Measurements from ENCODE around the gene RNF207. TPM values are rescaled to one million over a fixed set of nuclear protein-coding genes. Genes with fewer than 3 reads are reported as not detected.
A peak's percentile ranks its signal among the peaks of the same experiment; 100 is the strongest.

The RNF207 gene, protein sequence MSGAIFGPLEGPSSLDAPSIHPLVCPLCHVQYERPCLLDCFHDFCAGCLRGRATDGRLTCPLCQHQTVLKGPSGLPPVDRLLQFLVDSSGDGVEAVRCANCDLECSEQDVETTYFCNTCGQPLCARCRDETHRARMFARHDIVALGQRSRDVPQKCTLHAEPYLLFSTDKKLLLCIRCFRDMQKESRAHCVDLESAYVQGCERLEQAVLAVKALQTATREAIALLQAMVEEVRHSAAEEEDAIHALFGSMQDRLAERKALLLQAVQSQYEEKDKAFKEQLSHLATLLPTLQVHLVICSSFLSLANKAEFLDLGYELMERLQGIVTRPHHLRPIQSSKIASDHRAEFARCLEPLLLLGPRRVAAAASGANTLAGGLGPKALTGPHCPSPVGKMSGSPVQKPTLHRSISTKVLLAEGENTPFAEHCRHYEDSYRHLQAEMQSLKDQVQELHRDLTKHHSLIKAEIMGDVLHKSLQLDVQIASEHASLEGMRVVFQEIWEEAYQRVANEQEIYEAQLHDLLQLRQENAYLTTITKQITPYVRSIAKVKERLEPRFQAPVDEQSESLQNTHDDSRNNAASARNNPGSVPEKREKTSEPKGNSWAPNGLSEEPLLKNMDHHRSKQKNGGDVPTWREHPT
- 10 to 100 TPM; 33.7 to 97.4 (median 63.7) TPM for total RNA-seq
- 55.2 TPM for polyA plus RNA-seq
- long read RNA-seq, donor 1, transcript RNF207-205 (3 exons, 551 nt) = minor isoform, 7 of 67 reads
- long read RNA-seq, donor 1, transcript RNF207-201 (18 exons, 3,924 nt) = major isoform, 17 of 67 reads
- long read RNA-seq, donor 1, partial matches to known transcripts = 16 of 67 reads
- long read RNA-seq, donor 1, other reads (novel, unspliced or antisense) = 26 of 67 reads
- long read RNA-seq, donor 2, transcript RNF207-201 (18 exons, 3,924 nt) = major isoform, 20 of 46 reads
- long read RNA-seq, donor 2, partial matches to known transcripts = 6 of 46 reads
- long read RNA-seq, donor 2, other reads (novel, unspliced or antisense) = 18 of 46 reads
- long read RNA-seq, donor 3, transcript RNF207-201 (18 exons, 3,924 nt) = major isoform, 34 of 126 reads
- long read RNA-seq, donor 3, transcript RNF207-205 (3 exons, 551 nt) = minor isoform, 6 of 126 reads
- long read RNA-seq, donor 3, partial matches to known transcripts = 26 of 126 reads
- long read RNA-seq, donor 3, other reads (novel, unspliced or antisense) = 60 of 126 reads
- long read RNA-seq, donor 4, transcript RNF207-201 (18 exons, 3,924 nt) = major isoform, 17 of 60 reads
- long read RNA-seq, donor 4, partial matches to known transcripts = 15 of 60 reads
- long read RNA-seq, donor 4, other reads (novel, unspliced or antisense) = 28 of 60 reads

DNA sequence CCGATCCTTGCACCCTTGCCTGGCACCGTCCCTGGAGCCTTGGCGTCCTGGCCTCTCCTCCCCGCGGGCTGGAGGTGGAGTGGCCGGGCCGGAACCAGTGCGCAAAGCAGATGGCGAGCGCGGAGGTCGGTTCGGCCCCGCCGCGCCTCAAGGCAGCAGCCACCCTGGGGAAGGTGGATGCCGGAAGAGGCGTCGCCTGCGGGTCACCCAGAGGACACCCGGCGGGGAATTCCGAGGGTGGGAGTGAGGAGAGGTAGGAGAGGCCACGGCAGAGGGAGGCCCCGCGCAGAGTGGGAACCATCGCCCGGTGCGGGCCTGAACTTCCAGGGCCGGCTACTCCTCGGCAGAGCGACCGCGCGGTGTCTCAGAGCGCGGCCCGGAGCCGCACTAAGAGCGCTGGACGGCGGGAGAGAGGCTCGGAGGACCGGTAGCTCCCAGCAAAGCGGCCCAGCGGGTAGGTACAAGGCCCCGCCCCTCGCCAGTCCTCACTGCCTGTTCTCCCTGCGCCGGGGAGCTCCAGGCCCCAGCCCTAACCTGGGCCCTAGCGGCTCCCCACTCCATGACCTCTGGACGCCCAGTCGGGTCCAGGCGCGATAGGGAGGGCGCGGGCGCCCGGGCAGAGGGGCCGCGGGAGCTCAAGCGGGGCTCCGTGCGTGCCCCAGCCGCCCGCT is at the start of gene RNF207:
RNF207 (plus strand) TSS at position 271 of the 671 bp plus-strand sequence. CDS start 417 bp downstream, outside the sequence.
- 1% methylated on average over 66 of the region's 66 CpGs for WGBS
- ATAC-seq (peak; percentile 71 to 79), DNase-seq (peak; percentile 71 to 87 (median 85))
- Histone ChIP-seq H3K4me1 (ENCODE audit: control insufficient read depth, insufficient read depth, low read length) (no peaks in the 10 kb centered on the region), H3K9me3 (ENCODE audit: control insufficient read depth, low read length) (no peaks in the 10 kb centered on the region), H3K4me3 (ENCODE audit: low read length) (peak within 1 kb of the TSS; percentile 62), H3K27ac (ENCODE audit: low read length) (peak within 1 kb of the TSS; percentile 84), H3K27me3 (ENCODE audit: control insufficient read depth, insufficient read depth) (no peaks in the 10 kb centered on the region)
- intact Hi-C loops (cut with DNase I) = no loop called here

DNA sequence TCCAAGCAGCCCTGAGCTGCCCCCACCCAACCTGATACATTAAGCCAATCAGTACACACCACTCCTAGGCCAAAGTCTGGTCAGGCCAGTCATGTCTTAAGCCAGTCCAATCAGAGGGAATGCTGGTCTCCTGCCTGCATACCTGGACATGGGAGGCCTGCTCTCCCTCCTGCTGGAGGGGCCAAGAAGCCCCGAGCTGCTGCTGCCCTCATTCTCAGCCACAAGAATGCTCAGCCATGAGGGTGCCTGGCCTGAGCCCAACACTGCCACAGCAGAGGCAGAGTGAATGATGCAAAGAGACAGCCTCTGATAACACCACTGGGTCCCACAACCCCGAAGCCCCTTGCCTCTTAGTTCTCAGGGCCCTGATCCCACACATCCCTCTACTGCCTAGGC is 48.8 kb upstream of the RNF207 start:
- DNase-seq (no peak), ATAC-seq (no peak)
- 55% methylated on average over 2 of the region's 2 CpGs for WGBS
- intact Hi-C loops (cut with DNase I) = no loop called here
- H3K4me1 ChIP-seq (ENCODE audit: control insufficient read depth, insufficient read depth, low read length) = no peaks in the 10 kb centered on the region
- no peaks in the 10 kb centered on the region for H3K9me3 ChIP-seq (ENCODE audit: control insufficient read depth, low read length)
- H3K27ac ChIP-seq (ENCODE audit: low read length) = no peak overlapping the region
- H3K4me3 ChIP-seq (ENCODE audit: low read length) = no peak overlapping the region
- H3K27me3 ChIP-seq (ENCODE audit: control insufficient read depth, insufficient read depth) = no peaks in the 10 kb centered on the region

DNA sequence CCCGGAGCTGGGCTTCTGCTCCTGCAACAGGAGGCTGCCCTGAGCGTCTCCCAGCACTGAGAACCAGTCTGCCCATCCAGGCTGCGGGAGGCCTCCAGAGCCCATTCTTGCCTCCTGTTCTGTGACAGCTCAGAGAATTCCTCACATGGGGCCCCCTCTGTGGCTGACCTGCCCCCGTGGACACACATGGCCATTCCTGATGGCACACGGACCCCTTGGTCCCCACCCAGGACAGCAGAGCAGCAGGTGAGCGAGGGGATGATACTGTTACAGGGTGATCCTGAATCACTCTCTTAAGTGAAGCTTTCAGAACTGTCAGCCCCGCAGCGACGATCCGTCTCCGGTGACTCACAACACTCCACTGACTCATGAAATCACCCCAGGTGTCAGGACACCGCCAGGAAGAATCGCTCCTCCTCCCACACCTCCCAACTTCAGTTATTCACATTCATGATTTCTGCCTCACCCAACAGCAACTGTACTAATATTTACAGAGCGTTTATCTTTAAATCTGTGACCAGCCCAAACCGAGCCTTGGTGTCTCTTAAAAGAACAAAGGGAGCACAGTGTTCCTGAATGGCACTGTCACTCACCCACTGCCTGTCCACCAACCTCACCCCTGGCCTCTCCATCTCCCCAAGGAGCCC is 48.3 kb upstream of the RNF207 start:
- H3K4me1 ChIP-seq (ENCODE audit: control insufficient read depth, insufficient read depth, low read length) = no peaks in the 10 kb centered on the region
- no peak overlapping the region for H3K27ac ChIP-seq (ENCODE audit: low read length)
- no peak for ATAC-seq
- no peaks in the 10 kb centered on the region for H3K9me3 ChIP-seq (ENCODE audit: control insufficient read depth, low read length)
- 64% methylated on average over 15 of the region's 15 CpGs for WGBS
- peak in 1 of 3 donors; percentile 22 for DNase-seq
- H3K27me3 ChIP-seq (ENCODE audit: control insufficient read depth, insufficient read depth) = no peaks in the 10 kb centered on the region
- H3K4me3 ChIP-seq (ENCODE audit: low read length) = no peak overlapping the region
- intact Hi-C loops (cut with DNase I) = no loop called here

DNA sequence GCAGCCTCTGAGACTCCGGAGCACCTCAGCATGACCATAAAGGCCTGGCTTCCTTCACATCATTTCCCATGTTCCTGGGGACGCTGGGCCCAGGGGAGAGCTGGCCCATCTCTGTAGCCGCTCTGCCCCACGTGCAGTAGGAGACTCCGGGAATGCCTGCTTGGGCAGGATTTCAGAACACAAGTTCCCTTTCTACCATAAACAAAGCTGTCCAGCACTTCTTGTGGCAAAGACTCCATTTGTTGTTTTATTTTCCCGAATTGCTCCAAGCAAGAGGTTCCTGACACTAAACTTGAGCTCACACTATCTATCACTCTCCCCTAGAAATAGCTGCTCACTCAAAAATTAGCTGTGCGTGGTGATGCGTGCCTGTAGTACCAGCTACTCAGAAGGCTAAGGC is 47.7 kb upstream of the RNF207 start:
- Histone ChIP-seq H3K27me3 (ENCODE audit: control insufficient read depth, insufficient read depth) (no peaks in the 10 kb centered on the region), H3K27ac (ENCODE audit: low read length) (no peak overlapping the region), H3K9me3 (ENCODE audit: control insufficient read depth, low read length) (no peaks in the 10 kb centered on the region), H3K4me3 (ENCODE audit: low read length) (no peak overlapping the region), H3K4me1 (ENCODE audit: control insufficient read depth, insufficient read depth, low read length) (no peaks in the 10 kb centered on the region)
- intact Hi-C loops (cut with DNase I) = no loop called here
- no peak for ATAC-seq
- DNase-seq = no peak
- WGBS = 76% methylated on average over 8 of the region's 8 CpGs

DNA sequence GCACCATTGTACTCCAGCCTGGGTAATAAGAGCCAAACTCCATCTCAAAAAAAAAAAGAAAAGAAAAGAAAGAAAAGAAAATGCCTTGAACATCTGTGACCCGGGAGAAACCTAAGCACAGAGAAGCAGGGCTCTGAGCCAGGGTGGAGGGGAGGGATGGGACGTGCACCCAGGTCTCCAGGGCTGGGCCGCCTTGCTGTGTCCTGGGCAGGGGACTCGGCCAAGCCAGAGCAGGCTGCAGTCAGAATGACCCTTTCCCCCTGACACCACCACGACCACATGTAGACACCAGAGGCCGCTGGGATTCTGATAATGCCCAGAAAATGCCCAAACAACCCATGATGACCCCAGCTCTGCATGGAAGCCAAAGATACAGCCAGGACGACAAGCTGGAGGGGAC is 43.6 kb upstream of the RNF207 start:
- ATAC-seq (no peak), DNase-seq (no peak)
- Histone ChIP-seq H3K9me3 (ENCODE audit: control insufficient read depth, low read length) (no peaks in the 10 kb centered on the region), H3K27ac (ENCODE audit: low read length) (no peak overlapping the region), H3K4me1 (ENCODE audit: control insufficient read depth, insufficient read depth, low read length) (no peaks in the 10 kb centered on the region), H3K27me3 (ENCODE audit: control insufficient read depth, insufficient read depth) (no peaks in the 10 kb centered on the region), H3K4me3 (ENCODE audit: low read length) (no peak overlapping the region)
- whole genome bisulfite sequencing = 77% methylated on average over 7 of the region's 7 CpGs
- intact Hi-C loops (cut with DNase I) = no loop called here

DNA sequence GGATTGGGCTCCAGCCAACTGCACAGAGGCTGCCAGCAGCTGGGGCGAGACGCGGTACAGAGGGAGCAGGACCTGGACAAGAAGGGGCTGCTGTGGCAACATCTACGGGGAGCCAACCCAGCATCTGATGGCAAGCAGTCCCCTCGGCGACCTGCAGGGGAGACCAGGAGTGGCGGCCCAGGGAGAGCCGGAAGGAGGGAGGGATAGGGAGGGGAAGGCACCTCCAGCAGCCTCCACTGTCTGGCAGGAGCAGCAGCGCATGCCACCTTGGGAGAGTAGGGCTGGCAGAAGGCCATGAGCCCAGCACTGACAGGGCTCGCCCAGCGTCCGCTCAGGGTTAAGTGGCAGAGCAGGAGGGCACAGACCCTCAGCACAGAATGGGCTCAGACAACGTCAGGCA is 43.1 kb upstream of the RNF207 start:
- ATAC-seq (no peak), DNase-seq (no peak)
- Histone ChIP-seq H3K9me3 (ENCODE audit: control insufficient read depth, low read length) (no peaks in the 10 kb centered on the region), H3K27ac (ENCODE audit: low read length) (no peak overlapping the region), H3K4me3 (ENCODE audit: low read length) (no peak overlapping the region), H3K27me3 (ENCODE audit: control insufficient read depth, insufficient read depth) (no peaks in the 10 kb centered on the region), H3K4me1 (ENCODE audit: control insufficient read depth, insufficient read depth, low read length) (no peaks in the 10 kb centered on the region)
- WGBS = 58% methylated on average over 13 of the region's 13 CpGs
- intact Hi-C loops (cut with DNase I) = no loop called here

DNA sequence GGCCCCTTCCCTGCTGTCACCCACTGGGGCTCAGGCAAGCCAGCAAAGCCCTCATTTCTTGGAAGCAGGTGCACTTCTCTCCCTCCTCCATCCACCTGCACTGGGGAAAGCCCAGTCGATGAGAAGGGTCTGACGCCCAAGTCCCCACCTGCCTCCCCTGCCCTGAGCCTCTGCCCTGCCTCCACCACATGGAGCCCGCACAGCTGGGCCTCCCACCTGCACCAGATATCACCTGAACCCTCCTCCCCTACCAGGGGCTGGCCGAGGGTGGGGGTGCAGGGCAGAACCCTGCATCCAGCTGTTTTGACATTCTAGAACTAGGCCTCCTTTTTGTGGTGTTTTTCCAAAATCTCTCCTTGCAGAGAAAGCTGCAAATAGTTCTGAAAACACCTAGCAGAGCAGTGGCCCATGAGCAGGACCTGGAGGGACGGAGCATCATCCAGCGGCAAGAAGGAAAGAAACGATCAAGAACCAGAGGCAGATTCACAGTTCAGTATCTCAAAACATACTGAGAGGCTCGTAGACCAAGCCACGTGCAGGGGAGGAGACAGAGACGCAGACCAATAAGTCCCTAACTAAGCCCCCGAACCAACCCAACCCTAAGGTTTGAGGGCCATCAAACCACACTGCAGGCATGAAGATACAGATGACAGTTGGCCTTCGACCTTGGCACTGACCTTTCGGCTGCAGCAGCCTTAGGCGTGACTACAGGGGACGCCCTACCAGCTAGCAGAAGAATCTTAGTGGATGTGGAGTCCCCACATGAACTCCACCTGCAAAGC is 42.5 kb upstream of the RNF207 start:
- ATAC-seq (no peak), DNase-seq (no peak)
- H3K4me3 ChIP-seq (ENCODE audit: low read length) = no peak overlapping the region
- intact Hi-C loops (cut with DNase I) = no loop called here
- H3K27me3 ChIP-seq (ENCODE audit: control insufficient read depth, insufficient read depth) = no peaks in the 10 kb centered on the region
- no peaks in the 10 kb centered on the region for H3K9me3 ChIP-seq (ENCODE audit: control insufficient read depth, low read length)
- 77% methylated on average over 15 of the region's 15 CpGs for WGBS
- no peaks in the 10 kb centered on the region for H3K4me1 ChIP-seq (ENCODE audit: control insufficient read depth, insufficient read depth, low read length)
- H3K27ac ChIP-seq (ENCODE audit: low read length) = no peak overlapping the region

DNA sequence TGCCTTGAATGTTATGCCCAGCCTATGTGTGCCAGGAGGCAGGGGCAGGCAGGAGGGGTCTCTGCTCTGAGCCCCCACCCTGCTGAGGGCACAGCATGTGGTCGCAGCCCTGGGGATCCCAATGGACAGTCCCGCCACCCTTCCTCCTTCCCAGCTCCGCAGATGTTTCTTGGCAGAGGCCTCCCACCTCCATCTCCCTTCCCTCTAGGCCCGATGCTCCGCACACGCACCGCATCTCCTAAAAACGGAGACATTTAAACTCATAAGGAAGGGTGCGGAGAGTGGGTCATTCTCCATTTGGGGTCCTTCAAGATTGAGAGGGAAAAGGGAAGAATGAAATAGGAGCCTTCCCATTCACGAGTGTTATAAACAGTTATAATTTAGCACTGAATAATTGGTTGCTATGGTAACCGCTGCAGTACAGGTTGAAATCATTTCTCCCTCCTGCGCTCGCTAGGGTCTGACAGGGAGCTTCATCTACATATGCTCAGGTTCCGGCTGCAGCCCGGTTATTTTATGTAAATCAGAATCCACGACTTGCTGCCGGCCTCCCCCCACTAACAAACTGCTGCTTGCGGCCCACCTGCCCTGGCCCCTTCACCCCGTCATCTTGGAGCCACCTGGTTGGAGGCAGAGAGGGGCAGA is 41.8 kb upstream of the RNF207 start:
- no peak for ATAC-seq
- H3K4me3 ChIP-seq (ENCODE audit: low read length) = no peak overlapping the region
- intact Hi-C loops (cut with DNase I) = no loop called here
- 69% methylated on average over 19 of the region's 19 CpGs for WGBS
- no peak for DNase-seq
- no peaks in the 10 kb centered on the region for H3K27me3 ChIP-seq (ENCODE audit: control insufficient read depth, insufficient read depth)
- no peak overlapping the region for H3K27ac ChIP-seq (ENCODE audit: low read length)
- no peaks in the 10 kb centered on the region for H3K9me3 ChIP-seq (ENCODE audit: control insufficient read depth, low read length)
- H3K4me1 ChIP-seq (ENCODE audit: control insufficient read depth, insufficient read depth, low read length) = no peaks in the 10 kb centered on the region

DNA sequence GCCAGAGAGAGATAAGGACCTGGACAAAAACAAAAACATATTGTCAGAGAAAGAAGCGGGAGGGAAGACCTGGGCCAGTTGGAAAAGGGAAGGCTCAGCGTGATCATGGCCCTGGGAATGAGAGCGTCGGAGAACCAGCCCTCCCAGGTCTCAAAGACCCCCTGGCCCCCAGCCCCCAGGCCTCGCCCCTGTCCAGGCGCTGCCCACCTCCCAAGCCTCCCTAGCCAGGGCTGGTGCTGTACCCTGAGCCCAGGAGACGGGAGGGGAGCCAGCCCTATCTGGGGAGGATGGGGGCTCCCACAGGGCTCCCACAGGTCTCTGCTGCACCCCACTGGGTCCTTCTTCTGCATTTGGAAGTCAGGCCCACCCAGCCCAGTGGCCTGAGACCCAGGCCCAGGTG is 40.9 kb upstream of the RNF207 start:
- Histone ChIP-seq H3K27me3 (ENCODE audit: control insufficient read depth, insufficient read depth) (no peaks in the 10 kb centered on the region), H3K9me3 (ENCODE audit: control insufficient read depth, low read length) (no peaks in the 10 kb centered on the region), H3K27ac (ENCODE audit: low read length) (no peak overlapping the region), H3K4me1 (ENCODE audit: control insufficient read depth, insufficient read depth, low read length) (no peaks in the 10 kb centered on the region), H3K4me3 (ENCODE audit: low read length) (no peak overlapping the region)
- intact Hi-C loops (cut with DNase I) = no loop called here
- WGBS = 71% methylated on average over 7 of the region's 7 CpGs
- no peak for ATAC-seq
- DNase-seq = peak in 1 of 3 donors; percentile 11

Data from right cardiac atrium (tissue), 5 donors.